HCT116 (cell line): ENCODE data around the gene PLA2G7. TPM values are rescaled to one million over a fixed set of nuclear protein-coding genes. Genes with fewer than 3 reads are reported as not detected.

Experiments
- ATAC-seq: fragments of 200-7000 bp; cut with Tn5 transposase; 2 replicates; pipeline ENCODE4 v1.9.1; 2020; ENCODE audit warnings: mild to moderate bottlenecking, moderate library complexity
- BruUV-seq: library from RNA; stranded (reverse); fragments of 400-500 nt; replicated peaks from 2 replicates; lab custom pipeline; 2021; lab: Mats Ljungman, UMichigan
- CTCF ChIA-PET: fragments of 300-600 bp; sonication (Branson Sonifier 250); formaldehyde crosslinking; loops from one replicate; lab custom pipeline; 2021; ENCODE audit warnings: antibody characterized with exemption; lab: Charles Lee
- POLR2A ChIA-PET: fragments of 300-600, 350-600 bp; sonication (Branson Sonifier 250); formaldehyde crosslinking; loops from one replicate; lab custom pipeline; 2021; ENCODE audit warnings: antibody characterized with exemption; lab: Charles Lee
- RAD21 ChIA-PET, 2 experiments: fragments of 300-600 bp; sonication (Branson Sonifier 250); formaldehyde crosslinking; loops; one replicate each; lab custom pipeline; 2023; ENCODE audit warnings: low total read pairs in 2 of 2; ENCODE audit not compliant: uncharacterized antibody in 2 of 2, unreplicated experiment in 2 of 2, low non-redundant PET in 1 of 2; lab: Charles Lee
- DNase-seq: peaks from one replicate; pipeline ENCODE4 v3.0.0-alpha.2; 2010; ENCODE audit warnings: low read depth, low spot score
- H2AFZ ChIP-seq: fragments of 200-600 bp; shearing (Covaris generic), sonication (generic); 2 replicates; pipeline ENCODE4 v1.6.1; 2017; ENCODE audit warnings: low read depth, mixed run types, mixed read lengths, antibody characterized with exemption, low read length; ENCODE audit not compliant: poor library complexity, severe bottlenecking
- H3K27ac ChIP-seq: 2 replicates; pipeline ENCODE4 v1.5.1; 2012; ENCODE audit warnings: low read depth, low read length
- H3K27me3 ChIP-seq: fragments of 200-600 bp; sonication (generic); 2 replicates; pipeline ENCODE4 v1.6.1; 2016; ENCODE audit warnings: mixed run types, low read length, mixed read lengths; ENCODE audit not compliant: insufficient read depth
- H3K36me3 ChIP-seq, 2 experiments: fragments of 200-500 bp in 1 of 2; fragments of 200-600 bp in 1 of 2; sonication (Bioruptor generic) in 1 of 2; sonication (generic) in 1 of 2; 2 replicates each; pipeline versions ENCODE4 v1.5.1 to v1.6.1; 2014 to 2016; ENCODE audit warnings: low read length in 2 of 2, inconsistent platforms in 1 of 2, mixed read lengths in 1 of 2, mixed run types in 1 of 2; ENCODE audit not compliant: insufficient read depth in 2 of 2, control insufficient read depth in 1 of 2
- H3K4me1 ChIP-seq, 2 experiments: fragments of 200-600 bp in 1 of 2; sonication (generic) in 1 of 2; 2 replicates each; pipeline versions ENCODE4 v1.5.1 to v1.6.1; 2012 to 2017; ENCODE audit warnings: low read length in 2 of 2, inconsistent platforms in 1 of 2, mild to moderate bottlenecking in 1 of 2, mixed read lengths in 1 of 2, mixed run types in 1 of 2, moderate library complexity in 1 of 2; ENCODE audit not compliant: insufficient read depth in 2 of 2, control insufficient read depth in 1 of 2
- H3K4me2 ChIP-seq: fragments of 200-600 bp; sonication (generic); 2 replicates; pipeline ENCODE4 v1.6.1; 2017; ENCODE audit warnings: mixed run types, low read length, mixed read lengths
- H3K4me3 ChIP-seq, 2 experiments: fragments of 200-600 bp in 1 of 2; sonication (generic) in 1 of 2; replicated peaks in 1 of 2; 2 replicates each; pipeline ENCODE4 v1.5.1; 2011 to 2016; ENCODE audit warnings: low read length in 2 of 2, control low read depth in 1 of 2, low read depth in 1 of 2, mild to moderate bottlenecking in 1 of 2, mixed read lengths in 1 of 2, mixed run types in 1 of 2
- H3K79me2 ChIP-seq: fragments of 200-600 bp; sonication (generic); 2 replicates; pipeline ENCODE4 v1.6.1; 2017; ENCODE audit warnings: mild to moderate bottlenecking, mixed run types, low read length, moderate library complexity, mixed read lengths; ENCODE audit not compliant: insufficient read depth
- H3K9ac ChIP-seq: fragments of 200-600 bp; sonication (generic); 2 replicates; pipeline ENCODE4 v1.6.1; 2016; ENCODE audit warnings: low read length, mixed read lengths
- H3K9me2 ChIP-seq: fragments of 200-600 bp; sonication (generic), shearing (Covaris generic); 2 replicates; pipeline ENCODE4 v1.6.1; 2017; ENCODE audit warnings: mixed run types, mild to moderate bottlenecking, moderate library complexity; ENCODE audit not compliant: insufficient read depth
- H3K9me3 ChIP-seq, 2 experiments: fragments of 200-500 bp in 1 of 2; fragments of 200-600 bp in 1 of 2; sonication (Bioruptor generic) in 1 of 2; sonication (generic) in 1 of 2; 2 replicates each; pipeline ENCODE4 v1.6.1; 2014 to 2017; ENCODE audit warnings: low read length in 2 of 2, mixed read lengths in 2 of 2, inconsistent platforms in 1 of 2, low read depth in 1 of 2, mild to moderate bottlenecking in 1 of 2, mixed run types in 1 of 2, moderate library complexity in 1 of 2; ENCODE audit not compliant: control insufficient read depth in 1 of 2, insufficient read depth in 1 of 2
- H4K20me1 ChIP-seq: fragments of 200-600 bp; sonication (generic), shearing (Covaris generic); 2 replicates; pipeline ENCODE4 v1.6.1; 2017; ENCODE audit warnings: mixed run types, mild to moderate bottlenecking, moderate library complexity; ENCODE audit not compliant: insufficient read depth
- CBX3 ChIP-seq: IDR thresholded peaks from 2 replicates; pipeline ENCODE4 v1.6.1; 2012; ENCODE audit warnings: low read depth
- CEBPB ChIP-seq: IDR thresholded peaks from 2 replicates; pipeline ENCODE4 v1.6.1; 2012; ENCODE audit warnings: low read depth
- ELF1 ChIP-seq: IDR thresholded peaks from 2 replicates; pipeline ENCODE4 v1.6.1; 2012; ENCODE audit warnings: low read depth, borderline replicate concordance
- MAX ChIP-seq: IDR thresholded peaks from 2 replicates; pipeline ENCODE4 v1.6.1; 2012
- POLR2A ChIP-seq: IDR thresholded peaks from 2 replicates; pipeline ENCODE4 v1.7.0; 2011; ENCODE audit warnings: borderline replicate concordance; ENCODE audit not compliant: insufficient read depth, insufficient read length; ENCODE audit errors: extremely low read depth
- POLR2AphosphoS5 ChIP-seq: IDR thresholded peaks from 2 replicates; pipeline ENCODE4 v1.6.1; 2011; ENCODE audit warnings: mild to moderate bottlenecking, low read depth, low read length, moderate library complexity
- YY1 ChIP-seq: IDR thresholded peaks from 2 replicates; pipeline ENCODE4 v1.6.1; 2011; ENCODE audit warnings: low read length, low read depth, moderate library complexity, mild to moderate bottlenecking; ENCODE audit not compliant: insufficient replicate concordance; ENCODE audit errors: extremely low read depth
- ZBTB33 ChIP-seq: IDR thresholded peaks from 2 replicates; pipeline ENCODE4 v1.6.1; 2011; ENCODE audit warnings: mild to moderate bottlenecking, low read length, moderate library complexity; ENCODE audit not compliant: insufficient replicate concordance; ENCODE audit errors: extremely low read depth
- intact Hi-C: fragments of 100-400 bp; cut with micrococcal nuclease; formaldehyde crosslinking; loops from 2 replicates; pipeline ENCODE4 v1.10.0; 2022
- total RNA-seq: library from RNA; stranded (reverse); gene quantifications from one replicate; pipeline ENCODE4 v1.2.1, GENCODE V29; 2021; ENCODE audit not compliant: unreplicated experiment

The PLA2G7 gene
- total RNA-seq, 1 experiment from 2014 or later: 2.8 TPM

- no peak overlapping the region for H3K27ac ChIP-seq
- CTCF ChIA-PET: no interaction called here
These were observed 8.4 kb upstream of the PLA2G7 start for GRCh38 chr6:46743425-46744158.

More at GRCh38 chr6:46743425-46744158, 8.4 kb upstream of the PLA2G7 start:
- H3K27me3 ChIP-seq: no peaks in the 10 kb centered on the region
- no peak overlapping the region for H3K9ac ChIP-seq
- no TSS peak for BruUV-seq
- DNase-seq: no peak
- H3K4me3 ChIP-seq: no peak overlapping the region
- intact Hi-C loops: no loop called here
- H3K36me3 ChIP-seq: no peaks in the 10 kb centered on the region
- TF ChIP-seq CEBPB: no peak
- no peak for TF ChIP-seq MAX
- no peak for TF ChIP-seq CBX3
- no peak for TF ChIP-seq ELF1
- no peak for TF ChIP-seq POLR2AphosphoS5
- no peak for TF ChIP-seq ZBTB33
- no peak for TF ChIP-seq YY1
- TF ChIP-seq POLR2A: no peak
- TF ChIP-seq, all 23 proteins: peak for 0
- RAD21 ChIA-PET: no interaction called here
- Histone ChIP-seq H3K4me1 (no peaks in the 10 kb centered on the region), H3K4me2 (no peak overlapping the region), H2AFZ (no peak overlapping the region), H3K79me2 (no peaks in the 10 kb centered on the region), H4K20me1 (no peaks in the 10 kb centered on the region), H3K9me2 (no peaks in the 10 kb centered on the region), H3K9me3 (no peaks in the 10 kb centered on the region)
- POLR2A ChIA-PET: no interaction called here
- no peak for ATAC-seq
